Measurements from ENCODE around the gene TUBB4B. TPM values are rescaled to one million over a fixed set of nuclear protein-coding genes. Genes with fewer than 3 reads are reported as not detected.

The TUBB4B gene
- total and polyA plus RNA-seq, 2 of the 4 experiments (the other 2 are of a cell fraction) = 237 to 529 TPM

- intact Hi-C loops (cut with micrococcal nuclease) = no loop called here
- Histone ChIP-seq H4K8ac (ENCODE audit: low read depth in 2 of 2, low read length in 2 of 2) (no peak overlapping the region), H2BK120ac (ENCODE audit: low read depth, low read length) (no peak overlapping the region), H3K4ac (ENCODE audit: low read depth, low read length) (no peak overlapping the region), H2BK5ac (ENCODE audit: low read depth, low read length, poor library complexity, severe bottlenecking) (no peak overlapping the region), H3K27ac (ENCODE audit: insufficient read depth, low read length) (no peak overlapping the region), H3K27me3 (ENCODE audit: control insufficient read depth, insufficient read depth, low read length) (no peaks in the 10 kb centered on the region), H2AK5ac (ENCODE audit: low read depth, low read length) (no peak overlapping the region), H3K79me1 (ENCODE audit: low read depth in 1 of 2, low read length in 2 of 2) (peaks cover 3 to 64% of the 10 kb centered on the region in 2 experiments), H3K9ac (ENCODE audit: low read depth, low read length) (no peak overlapping the region), H3K18ac (ENCODE audit: low read depth, low read length) (no peak overlapping the region), H4K91ac (ENCODE audit: insufficient read depth, low read depth, low read length) (no peak overlapping the region), H2AK9ac (replicated peaks; ENCODE audit: low read depth, low read length, poor library complexity) (peak overlapping the region; percentile 81), H2AFZ (replicated peaks; ENCODE audit: low read length, poor library complexity) (no peak overlapping the region), H3K36me3 (ENCODE audit: control insufficient read depth, insufficient read depth, low read length) (peaks cover 42% of the 10 kb centered on the region), H3K9me3 (ENCODE audit: control insufficient read depth, insufficient read depth, low read length) (no peaks in the 10 kb centered on the region), H2BK15ac (ENCODE audit: low read depth, low read length) (no peak overlapping the region), H3K56ac (ENCODE audit: extremely low read depth, insufficient read depth, low read length) (no peak overlapping the region), H2BK20ac (ENCODE audit: low read depth, low read length) (no peak overlapping the region), H3K4me3 (ENCODE audit: insufficient read depth, low read depth, low read length) (no peak overlapping the region), H3K23ac (ENCODE audit: low read depth, low read length) (no peak overlapping the region), H3K14ac (replicated peaks; ENCODE audit: low read depth, low read length) (no peak overlapping the region), H3K9me1 (ENCODE audit: insufficient read depth, low read length) (no peaks in the 10 kb centered on the region; the same call in 1 of the 2 replicates), H4K5ac (ENCODE audit: low read depth, low read length) (no peak overlapping the region), H3K4me1 (ENCODE audit: control insufficient read depth, insufficient read depth, low read length) (peaks cover 16% of the 10 kb centered on the region), H3K4me2 (ENCODE audit: low read depth, low read length) (no peak overlapping the region), H4K20me1 (ENCODE audit: insufficient read depth, low read length) (peaks cover 24% of the 10 kb centered on the region)
- 85% methylated on average over 5 of the region's 10 CpGs; no CpG with 5 or more reads in 1 of the 2 experiments for WGBS, 2 experiments (ENCODE audit: extremely low coverage in 2 of 2, insufficient read length in 1 of 2)
- no peak for TF ChIP-seq CTCF (conservative IDR thresholded peaks at IDR 0.05; ENCODE audit: low read depth, low read length)
- TF ChIP-seq CEBPB (IDR thresholded peaks at IDR 0.05; ENCODE audit: low read depth, low read length) = no peak
- no peak for TF ChIP-seq MXI1 (IDR thresholded peaks at IDR 0.05; ENCODE audit: borderline replicate concordance, low read depth, low read length)
- TF ChIP-seq MAZ (IDR thresholded peaks at IDR 0.05; ENCODE audit: borderline replicate concordance, low read depth, low read length) = no peak
- no peak for TF ChIP-seq CHD1 (IDR thresholded peaks at IDR 0.05; ENCODE audit: low read depth, low read length)
- TF ChIP-seq MAFK (IDR thresholded peaks at IDR 0.05; ENCODE audit: low read depth, low read length) = no peak
- no peak for TF ChIP-seq ELK1 (IDR thresholded peaks at IDR 0.05; ENCODE audit: borderline replicate concordance, low read depth, low read length)
- TF ChIP-seq RCOR1 (IDR thresholded peaks at IDR 0.05; ENCODE audit: insufficient replicate concordance, low read length) = no peak
- ATAC-seq (ENCODE audit: low read depth) (no peak), DNase-seq (no peak)
- CTCF ChIA-PET = no interaction called here
- POLR2A ChIA-PET (ENCODE audit: unreplicated experiment) = interaction anchor here (0.6 kb wide), 1 partner anchor 433 kb away, joined by 4 read pairs; the partner anchor contains the start of gene AJM1
- in situ Hi-C loops (cut with MboI; ENCODE audit: low sequenced_read_pairs) = no loop called here
- no TSS peak for BruUV-seq (replicated peaks)
- dilution Hi-C loops (cut with HindIII; ENCODE audit: low sequenced_read_pairs, unreplicated experiment) = no loop called here
Observed at GRCh38 chr9:137275203-137275587, 34.1 kb downstream of the TUBB4B start.

All from IMR-90 (cell line).